Neural cell (in vitro differentiated cells): ENCODE measurements around the gene KSR2.

ENCODE experiments used
- POLR2AphosphoS5 ChIP-seq: IDR thresholded peaks from 2 replicates; pipeline ENCODE4 v1.6.1; 2012
- RAD21 ChIP-seq: fragments of 450-650 bp; conservative IDR thresholded peaks from 2 replicates; pipeline ENCODE4 v1.6.1; 2014; ENCODE audit warnings: antibody characterized with exemption, mild to moderate bottlenecking, moderate library complexity
- TAF1 ChIP-seq: IDR thresholded peaks from 2 replicates; pipeline ENCODE4 v1.6.1; 2012; ENCODE audit warnings: low read depth
- TF ChIP-seq, protein P1 (sequence below): fragments of 450-650 bp; IDR thresholded peaks from 2 replicates; pipeline ENCODE4 v1.5.1; 2014; ENCODE audit warnings: antibody characterized with exemption, mild to moderate bottlenecking, moderate library complexity; ENCODE audit not compliant: poor library complexity, severe bottlenecking

DNA sequence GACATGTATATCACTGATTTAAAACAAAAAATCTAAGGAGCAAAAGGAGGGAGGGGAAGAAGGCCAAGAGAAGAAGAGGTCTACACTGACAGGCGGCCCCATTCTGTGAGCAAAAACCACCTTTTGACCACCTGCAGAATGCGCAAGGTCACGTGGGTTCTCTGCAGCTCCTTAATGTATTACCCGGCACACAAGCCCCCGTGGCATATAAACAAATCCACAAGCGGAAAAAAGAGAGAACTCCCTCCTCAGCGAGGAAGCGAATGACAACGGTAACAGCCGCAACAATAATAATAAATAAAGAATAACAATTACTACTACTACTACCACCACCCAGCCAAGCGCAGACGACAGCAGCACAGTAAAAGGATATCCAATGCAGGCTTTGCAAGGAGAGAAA lies 1.3 kb downstream of the KSR2 start:
- no peak for TF ChIP-seq RAD21
- TF ChIP-seq, protein P1, sequence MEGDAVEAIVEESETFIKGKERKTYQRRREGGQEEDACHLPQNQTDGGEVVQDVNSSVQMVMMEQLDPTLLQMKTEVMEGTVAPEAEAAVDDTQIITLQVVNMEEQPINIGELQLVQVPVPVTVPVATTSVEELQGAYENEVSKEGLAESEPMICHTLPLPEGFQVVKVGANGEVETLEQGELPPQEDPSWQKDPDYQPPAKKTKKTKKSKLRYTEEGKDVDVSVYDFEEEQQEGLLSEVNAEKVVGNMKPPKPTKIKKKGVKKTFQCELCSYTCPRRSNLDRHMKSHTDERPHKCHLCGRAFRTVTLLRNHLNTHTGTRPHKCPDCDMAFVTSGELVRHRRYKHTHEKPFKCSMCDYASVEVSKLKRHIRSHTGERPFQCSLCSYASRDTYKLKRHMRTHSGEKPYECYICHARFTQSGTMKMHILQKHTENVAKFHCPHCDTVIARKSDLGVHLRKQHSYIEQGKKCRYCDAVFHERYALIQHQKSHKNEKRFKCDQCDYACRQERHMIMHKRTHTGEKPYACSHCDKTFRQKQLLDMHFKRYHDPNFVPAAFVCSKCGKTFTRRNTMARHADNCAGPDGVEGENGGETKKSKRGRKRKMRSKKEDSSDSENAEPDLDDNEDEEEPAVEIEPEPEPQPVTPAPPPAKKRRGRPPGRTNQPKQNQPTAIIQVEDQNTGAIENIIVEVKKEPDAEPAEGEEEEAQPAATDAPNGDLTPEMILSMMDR, result no peak
- TF ChIP-seq POLR2AphosphoS5, result no peak
- TF ChIP-seq TAF1, result no peak
